Measurements from ENCODE around the gene MAB21L2.

The MAB21L2 gene

DNA sequence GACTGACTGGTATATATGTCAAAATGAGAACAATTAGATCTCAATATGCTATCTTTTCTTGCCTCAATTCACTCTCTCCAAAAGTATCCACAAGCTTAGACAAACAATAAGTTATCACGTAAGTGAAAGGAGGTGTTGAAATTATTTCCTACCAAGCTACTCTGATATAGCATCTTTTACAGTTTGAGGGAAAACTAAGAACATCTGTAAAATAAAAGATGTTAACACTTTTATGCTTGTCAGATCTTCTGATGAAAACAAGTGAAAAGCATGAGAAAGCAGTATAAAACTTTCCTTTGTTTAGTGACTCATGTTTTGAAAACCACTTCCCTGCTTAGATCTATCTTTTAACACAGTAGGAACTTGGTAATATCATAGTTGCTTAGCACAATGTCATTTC, 8.4 kb upstream of the MAB21L2 start:
- DNase-seq (ENCODE audit: low spot score) = no peak
- TF ChIP-seq, protein P1, sequence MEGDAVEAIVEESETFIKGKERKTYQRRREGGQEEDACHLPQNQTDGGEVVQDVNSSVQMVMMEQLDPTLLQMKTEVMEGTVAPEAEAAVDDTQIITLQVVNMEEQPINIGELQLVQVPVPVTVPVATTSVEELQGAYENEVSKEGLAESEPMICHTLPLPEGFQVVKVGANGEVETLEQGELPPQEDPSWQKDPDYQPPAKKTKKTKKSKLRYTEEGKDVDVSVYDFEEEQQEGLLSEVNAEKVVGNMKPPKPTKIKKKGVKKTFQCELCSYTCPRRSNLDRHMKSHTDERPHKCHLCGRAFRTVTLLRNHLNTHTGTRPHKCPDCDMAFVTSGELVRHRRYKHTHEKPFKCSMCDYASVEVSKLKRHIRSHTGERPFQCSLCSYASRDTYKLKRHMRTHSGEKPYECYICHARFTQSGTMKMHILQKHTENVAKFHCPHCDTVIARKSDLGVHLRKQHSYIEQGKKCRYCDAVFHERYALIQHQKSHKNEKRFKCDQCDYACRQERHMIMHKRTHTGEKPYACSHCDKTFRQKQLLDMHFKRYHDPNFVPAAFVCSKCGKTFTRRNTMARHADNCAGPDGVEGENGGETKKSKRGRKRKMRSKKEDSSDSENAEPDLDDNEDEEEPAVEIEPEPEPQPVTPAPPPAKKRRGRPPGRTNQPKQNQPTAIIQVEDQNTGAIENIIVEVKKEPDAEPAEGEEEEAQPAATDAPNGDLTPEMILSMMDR (IDR thresholded peaks at IDR 0.05; ENCODE audit: extremely low read depth, insufficient read depth, missing control alignments) = no peak
- in situ Hi-C loops (cut with MboI; ENCODE audit: low pct_unique_long_range_greater_than_20kb, low sequenced_read_pairs, unreplicated experiment) = no loop called here

GRCh38 chr4:150574678-150575077, 7.3 kb upstream of the MAB21L2 start:
- in situ Hi-C loops (cut with MboI; ENCODE audit: low pct_unique_long_range_greater_than_20kb, low sequenced_read_pairs, unreplicated experiment) = no loop called here
- TF ChIP-seq, protein P1 (IDR thresholded peaks at IDR 0.05; ENCODE audit: extremely low read depth, insufficient read depth, missing control alignments) = no peak
- no peak for DNase-seq (ENCODE audit: low spot score)

DNA sequence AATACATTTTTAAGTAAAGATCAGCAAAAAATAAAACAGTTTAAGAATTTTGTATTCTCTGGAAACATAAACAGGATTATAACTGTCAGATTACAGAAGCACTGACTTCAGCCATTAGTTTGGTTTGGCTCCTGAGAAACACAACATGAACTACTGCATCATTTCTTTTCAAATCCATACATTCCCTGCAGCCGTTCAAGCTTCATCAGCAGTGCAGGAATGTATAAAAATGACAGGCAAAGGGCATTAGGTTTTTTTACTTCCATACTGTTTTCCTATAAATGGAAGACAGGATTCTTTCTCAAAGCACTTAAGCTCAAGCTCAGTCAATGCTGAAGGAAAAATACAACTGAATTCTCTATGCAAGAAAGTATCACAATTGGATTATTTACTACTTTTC, 4.2 kb upstream of the MAB21L2 start:
- TF ChIP-seq, protein P1 (IDR thresholded peaks at IDR 0.05; ENCODE audit: extremely low read depth, insufficient read depth, missing control alignments) = no peak
- DNase-seq (ENCODE audit: low spot score) = no peak
- in situ Hi-C loops (cut with MboI; ENCODE audit: low pct_unique_long_range_greater_than_20kb, low sequenced_read_pairs, unreplicated experiment) = no loop called here

DNA sequence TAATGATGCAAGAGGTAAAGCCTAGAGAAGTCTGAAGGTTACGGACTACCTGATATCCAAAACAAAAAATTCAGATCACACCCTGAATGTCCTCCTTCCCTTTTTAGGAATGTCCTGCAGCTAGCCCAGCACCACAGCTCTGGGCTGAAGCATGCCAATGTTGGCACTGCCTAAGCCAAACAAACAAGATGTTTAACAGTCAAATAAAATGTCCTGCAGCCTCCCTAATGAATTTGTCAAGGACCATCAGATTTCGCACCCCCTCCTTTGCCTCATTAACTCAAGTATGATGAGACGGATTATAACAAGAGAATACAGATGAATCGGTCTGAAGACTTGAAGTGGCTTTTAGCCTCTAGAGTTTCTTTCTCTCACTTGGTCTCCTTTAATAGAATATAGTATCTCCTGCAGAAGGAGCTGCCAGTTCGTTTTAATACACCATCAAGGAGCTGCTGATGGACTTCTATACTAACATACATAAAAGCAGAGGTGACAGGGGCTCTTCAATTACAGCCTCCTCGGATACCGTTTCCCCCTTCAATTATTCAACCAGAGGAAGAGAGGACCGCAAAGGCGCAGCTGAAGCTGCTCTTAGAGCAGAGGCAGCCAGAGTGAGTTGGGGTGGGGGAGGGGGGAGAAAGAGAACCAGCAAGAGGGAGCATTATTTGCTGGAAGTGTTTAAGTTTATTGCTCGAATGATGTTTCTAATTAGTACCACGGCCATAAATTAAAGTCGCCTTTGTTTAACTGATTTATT, 3.0 kb upstream of the MAB21L2 start:
- TF ChIP-seq, protein P1 (IDR thresholded peaks at IDR 0.05; ENCODE audit: extremely low read depth, insufficient read depth, missing control alignments) = no peak
- in situ Hi-C loops (cut with MboI; ENCODE audit: low pct_unique_long_range_greater_than_20kb, low sequenced_read_pairs, unreplicated experiment) = no loop called here
- no peak for DNase-seq (ENCODE audit: low spot score)

- in situ Hi-C loops (cut with MboI; ENCODE audit: low pct_unique_long_range_greater_than_20kb, low sequenced_read_pairs, unreplicated experiment) = no loop called here
- TF ChIP-seq, protein P1 (IDR thresholded peaks at IDR 0.05; ENCODE audit: extremely low read depth, insufficient read depth, missing control alignments) = no peak
- DNase-seq (ENCODE audit: low spot score) = no peak
These were observed 2.3 kb upstream of the MAB21L2 start for GRCh38 chr4:150579551-150580234.

DNA sequence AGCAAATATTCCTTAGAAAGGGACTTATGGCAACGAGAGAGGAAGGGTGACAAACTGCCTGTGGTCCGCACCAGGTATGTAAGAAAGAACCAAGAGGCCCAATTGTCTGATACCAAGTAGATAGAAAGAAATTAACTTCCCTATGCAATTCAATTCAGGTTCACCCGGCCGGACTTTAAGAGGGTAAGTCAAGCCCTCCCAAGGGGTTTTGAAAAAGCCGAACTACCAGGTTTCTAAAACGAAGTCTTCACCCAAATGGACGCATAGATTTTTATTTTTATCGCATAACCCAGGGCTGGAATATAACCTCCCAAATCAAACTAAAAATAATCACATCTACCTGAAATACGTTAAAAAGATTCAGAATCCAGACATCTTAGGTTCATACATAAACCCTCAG, 1.6 kb upstream of the MAB21L2 start:
- TF ChIP-seq, protein P1 (IDR thresholded peaks at IDR 0.05; ENCODE audit: extremely low read depth, insufficient read depth, missing control alignments) = no peak
- DNase-seq (ENCODE audit: low spot score) = no peak
- in situ Hi-C loops (cut with MboI; ENCODE audit: low pct_unique_long_range_greater_than_20kb, low sequenced_read_pairs, unreplicated experiment) = no loop called here

Measured in GM13977 (cell line).